Astrocyte of the cerebellum (primary cell): ENCODE results near the gene DOK7.

Experiments
- DNase-seq: peaks from one replicate; pipeline ENCODE4 v3.0.0-alpha.2; 2011; ENCODE audit warnings: low read depth
- H3K4me3 ChIP-seq: 2 replicates; pipeline ENCODE4 v1.5.1; 2011; ENCODE audit warnings: mild to moderate bottlenecking, low read depth, low read length, moderate library complexity
- in situ Hi-C: cut with HindIII; loops from 2 replicates; pipeline ENCODE4 v1.10.0; 2017; ENCODE audit warnings: low sequenced_read_pairs
- TF ChIP-seq, protein P1 (sequence below): IDR thresholded peaks from 2 replicates; pipeline ENCODE4 v1.5.1; 2012; ENCODE audit warnings: low read length, low read depth, moderate library complexity, mild to moderate bottlenecking; ENCODE audit errors: missing control alignments

DOK7 gene

DNA sequence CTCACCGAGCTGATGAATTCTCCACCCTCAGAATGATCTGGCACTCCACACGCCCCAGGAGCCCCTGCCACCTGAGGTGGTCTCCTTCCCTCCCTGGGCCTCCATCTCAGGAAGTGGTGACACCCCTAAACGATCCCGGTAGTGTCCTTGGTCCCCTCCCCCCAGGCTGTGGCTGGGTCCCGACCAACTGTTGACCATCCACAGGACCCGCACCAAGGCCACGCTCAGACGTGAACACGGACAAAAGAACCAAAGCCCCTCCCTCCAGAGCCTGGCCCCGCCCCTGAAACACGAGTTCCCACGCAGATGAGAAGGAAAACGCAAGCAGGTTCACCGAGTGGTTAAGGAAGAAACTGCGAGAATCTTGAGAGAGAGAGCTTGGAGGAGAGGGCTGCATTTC is 52.5 kb downstream of the DOK7 start:
- in situ Hi-C loops = no loop called here
- TF ChIP-seq, protein P1, sequence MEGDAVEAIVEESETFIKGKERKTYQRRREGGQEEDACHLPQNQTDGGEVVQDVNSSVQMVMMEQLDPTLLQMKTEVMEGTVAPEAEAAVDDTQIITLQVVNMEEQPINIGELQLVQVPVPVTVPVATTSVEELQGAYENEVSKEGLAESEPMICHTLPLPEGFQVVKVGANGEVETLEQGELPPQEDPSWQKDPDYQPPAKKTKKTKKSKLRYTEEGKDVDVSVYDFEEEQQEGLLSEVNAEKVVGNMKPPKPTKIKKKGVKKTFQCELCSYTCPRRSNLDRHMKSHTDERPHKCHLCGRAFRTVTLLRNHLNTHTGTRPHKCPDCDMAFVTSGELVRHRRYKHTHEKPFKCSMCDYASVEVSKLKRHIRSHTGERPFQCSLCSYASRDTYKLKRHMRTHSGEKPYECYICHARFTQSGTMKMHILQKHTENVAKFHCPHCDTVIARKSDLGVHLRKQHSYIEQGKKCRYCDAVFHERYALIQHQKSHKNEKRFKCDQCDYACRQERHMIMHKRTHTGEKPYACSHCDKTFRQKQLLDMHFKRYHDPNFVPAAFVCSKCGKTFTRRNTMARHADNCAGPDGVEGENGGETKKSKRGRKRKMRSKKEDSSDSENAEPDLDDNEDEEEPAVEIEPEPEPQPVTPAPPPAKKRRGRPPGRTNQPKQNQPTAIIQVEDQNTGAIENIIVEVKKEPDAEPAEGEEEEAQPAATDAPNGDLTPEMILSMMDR = no peak

DNA sequence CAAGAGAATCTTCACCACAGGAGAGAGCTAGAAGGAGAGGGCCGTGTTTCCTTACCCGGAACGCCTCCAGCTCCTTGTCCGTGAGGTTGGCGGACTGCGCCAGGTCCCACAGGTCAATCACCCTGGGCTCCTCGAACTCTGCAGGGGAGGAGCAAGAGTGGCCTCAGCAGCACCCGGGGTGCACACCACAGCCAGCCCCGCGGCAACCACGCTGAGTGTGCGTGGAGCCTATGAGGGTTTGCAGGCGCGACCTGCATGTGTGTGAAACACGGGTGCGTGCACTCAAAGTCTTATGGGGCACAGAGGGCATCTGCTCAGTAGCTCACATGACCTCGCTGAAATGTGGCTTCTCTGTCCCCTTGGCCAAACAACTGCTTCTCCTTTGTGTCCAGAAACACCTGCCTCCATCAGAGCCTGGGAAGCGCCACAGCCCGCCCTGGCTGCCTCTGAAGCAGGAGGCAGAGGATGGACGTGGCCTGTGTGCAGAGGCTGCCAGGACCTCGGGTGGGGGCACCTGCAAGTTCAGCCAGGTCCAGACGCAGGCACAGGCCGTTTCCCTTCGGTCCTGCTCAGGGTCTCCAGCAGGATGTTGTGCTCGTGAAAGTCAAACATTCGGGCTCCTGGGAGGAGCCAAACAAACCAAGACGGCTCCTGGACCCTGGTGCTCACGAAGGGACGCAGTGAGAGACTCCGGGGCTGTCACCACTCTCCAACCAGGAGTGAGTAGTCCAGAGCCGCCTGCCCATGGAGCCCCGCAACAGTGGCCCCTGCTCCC is 53.1 kb downstream of the DOK7 start:
- no peak overlapping the region for H3K4me3 ChIP-seq
- no peak for DNase-seq
- in situ Hi-C loops = no loop called here
- TF ChIP-seq, protein P1 = no peak

More for the DNA sequence above, 52.5 kb downstream of the DOK7 start:
- no peak for DNase-seq
- no peak overlapping the region for H3K4me3 ChIP-seq

DNA sequence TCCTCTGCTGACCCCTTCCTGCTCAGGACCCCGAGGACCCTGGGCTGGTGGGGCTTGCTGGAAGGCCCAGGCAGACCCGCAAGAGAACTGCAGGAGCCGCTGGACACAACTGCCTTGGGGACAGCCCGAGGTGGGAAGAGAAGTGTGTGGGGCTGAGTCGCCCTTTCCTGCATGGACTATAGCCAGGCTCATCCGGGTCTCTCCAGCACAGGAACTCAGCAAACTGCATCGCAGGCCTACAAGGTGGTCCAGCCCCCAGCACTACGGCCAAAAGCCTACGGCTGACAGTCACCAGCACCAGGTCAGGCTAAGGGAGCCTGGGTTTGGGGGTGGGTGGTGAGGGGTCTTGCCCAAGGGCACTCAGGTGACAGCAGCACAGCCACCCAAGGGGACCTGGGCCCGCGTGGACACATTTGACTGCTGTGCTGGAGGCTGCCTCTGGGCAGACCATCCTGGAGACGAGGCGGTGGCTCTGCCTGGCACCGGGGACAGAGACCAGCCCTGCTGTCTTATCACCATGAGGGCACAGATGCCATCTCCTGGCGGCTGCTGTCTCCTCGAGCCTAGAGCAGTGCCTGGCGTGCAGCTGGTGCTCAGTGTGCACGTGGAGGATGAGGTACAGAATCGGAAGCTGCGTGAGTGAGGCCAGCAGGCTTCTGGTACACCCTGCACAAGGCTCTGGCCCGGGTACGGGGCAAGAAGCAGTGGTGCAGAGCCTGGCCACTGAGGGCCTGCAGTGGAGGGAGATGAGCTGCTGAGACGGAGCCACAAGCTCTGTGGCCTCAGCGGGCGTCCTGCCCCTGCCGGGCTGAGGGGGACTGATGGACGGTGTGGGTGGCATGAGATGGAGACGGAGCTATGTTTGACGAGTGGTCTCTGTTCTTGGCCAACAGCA is 54.0 kb downstream of the DOK7 start:
- H3K4me3 ChIP-seq = no peak overlapping the region
- in situ Hi-C loops = no loop called here
- DNase-seq = no peak
- TF ChIP-seq, protein P1 = no peak

DNA sequence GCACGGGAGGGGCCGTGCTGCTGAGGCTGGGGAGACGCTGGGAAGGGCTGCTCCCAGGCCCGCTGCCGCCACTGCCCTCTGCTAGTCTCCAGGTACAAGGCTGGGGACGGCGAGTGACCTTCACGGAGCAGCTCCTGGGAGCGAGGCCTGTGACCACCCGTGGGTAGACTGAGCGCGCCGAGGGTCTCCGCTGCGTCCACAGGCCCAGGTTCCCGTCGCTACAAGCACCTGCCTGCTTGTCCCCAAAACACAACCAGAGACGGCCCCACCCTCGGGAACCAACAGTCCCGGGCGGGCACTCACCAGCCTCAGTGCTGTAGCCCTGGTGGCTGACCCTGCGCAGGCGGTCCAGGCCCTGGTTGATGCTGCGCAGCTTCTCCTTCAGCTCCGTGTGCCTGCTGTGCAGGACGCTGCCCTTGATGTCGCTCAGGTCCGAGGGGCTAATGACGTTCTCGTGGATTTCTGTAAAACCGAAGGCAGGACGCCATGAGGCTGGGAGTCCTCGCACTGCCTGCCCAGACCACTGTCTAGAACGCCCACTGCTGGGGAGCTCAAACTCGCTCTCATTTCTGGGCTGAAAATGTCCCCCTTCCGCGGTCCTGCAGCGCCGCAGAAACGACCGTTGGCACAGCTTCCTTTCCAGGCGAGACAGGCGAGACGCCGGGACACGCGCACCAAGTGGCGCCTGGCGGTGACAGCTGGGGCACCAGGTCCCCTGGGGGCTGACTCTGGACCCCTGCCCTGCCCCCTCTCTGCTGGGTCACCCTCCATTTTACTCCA is 54.8 kb downstream of the DOK7 start:
- DNase-seq = no peak
- TF ChIP-seq, protein P1 = no peak
- no peak overlapping the region for H3K4me3 ChIP-seq
- in situ Hi-C loops = no loop called here

DNA sequence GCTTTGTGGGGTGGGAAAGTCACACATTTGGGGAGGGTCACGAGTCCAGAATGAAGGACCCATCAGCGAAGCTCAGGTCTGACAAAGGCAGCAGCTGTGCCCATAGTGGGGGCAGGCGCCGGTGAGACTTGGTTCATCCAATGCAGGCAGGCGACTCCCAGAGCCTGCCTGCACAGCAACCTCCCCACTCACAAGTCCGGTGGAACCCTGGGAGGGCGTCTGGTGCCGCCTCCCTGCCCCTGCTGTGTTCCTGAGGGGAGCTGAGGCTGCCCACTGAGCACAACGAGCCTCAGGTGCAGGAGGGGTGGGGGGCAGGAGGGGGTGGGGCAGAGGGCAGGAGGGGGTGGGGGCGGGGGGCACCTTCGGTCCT is 55.4 kb downstream of the DOK7 start:
- DNase-seq = no peak
- TF ChIP-seq, protein P1 = no peak
- no peak overlapping the region for H3K4me3 ChIP-seq
- in situ Hi-C loops = no loop called here

DNA sequence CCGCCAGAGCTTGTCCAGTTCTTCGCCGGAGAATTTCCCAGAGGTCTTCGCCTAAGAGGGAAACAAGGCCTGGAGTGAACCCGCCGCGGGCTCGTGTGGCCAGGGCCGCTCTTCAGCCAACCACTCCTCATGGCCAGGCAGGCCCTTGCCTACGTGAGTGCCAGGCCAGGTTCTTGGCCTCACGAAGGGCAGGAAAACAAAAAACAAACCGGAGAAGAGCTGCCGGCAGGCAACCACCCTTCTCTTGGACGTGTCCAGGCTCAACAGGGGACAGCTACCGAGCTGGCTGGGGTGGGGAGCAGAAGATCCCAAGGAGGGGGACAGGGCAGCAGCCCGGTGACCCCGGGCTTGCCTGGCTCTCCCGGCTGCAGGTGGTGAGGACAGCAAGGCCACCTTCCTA is 55.8 kb downstream of the DOK7 start:
- no peak for DNase-seq
- TF ChIP-seq, protein P1 = no peak
- in situ Hi-C loops = no loop called here
- no peak overlapping the region for H3K4me3 ChIP-seq
